ENCODE results near the gene BHLHE23.
A peak's percentile ranks its signal among the peaks of the same experiment; 100 is the strongest.

BHLHE23 gene

GRCh38 chr20:62986257-62986800, 20.4 kb downstream of the BHLHE23 start:
- no peak for DNase-seq

DNA sequence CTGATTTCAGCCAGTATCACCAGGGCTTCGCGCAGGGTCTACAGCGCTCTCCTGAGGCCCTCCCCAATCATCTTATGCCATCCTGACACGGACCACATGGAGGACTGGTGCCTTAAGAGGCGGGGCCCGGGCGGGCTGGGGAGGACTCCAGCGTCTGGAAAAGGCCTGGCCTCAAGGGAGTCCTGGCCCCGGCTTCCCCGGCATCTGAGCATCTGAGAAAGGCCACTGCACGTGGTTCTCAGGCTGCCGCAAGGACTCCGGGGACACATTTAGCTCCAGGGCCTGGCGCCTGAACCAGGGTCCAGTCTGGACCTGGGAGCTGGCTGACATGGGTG, 21.4 kb downstream of the BHLHE23 start:
- no peak for DNase-seq

GRCh38 chr20:62984666-62985443, 21.9 kb downstream of the BHLHE23 start:
- no peak for DNase-seq

DNA sequence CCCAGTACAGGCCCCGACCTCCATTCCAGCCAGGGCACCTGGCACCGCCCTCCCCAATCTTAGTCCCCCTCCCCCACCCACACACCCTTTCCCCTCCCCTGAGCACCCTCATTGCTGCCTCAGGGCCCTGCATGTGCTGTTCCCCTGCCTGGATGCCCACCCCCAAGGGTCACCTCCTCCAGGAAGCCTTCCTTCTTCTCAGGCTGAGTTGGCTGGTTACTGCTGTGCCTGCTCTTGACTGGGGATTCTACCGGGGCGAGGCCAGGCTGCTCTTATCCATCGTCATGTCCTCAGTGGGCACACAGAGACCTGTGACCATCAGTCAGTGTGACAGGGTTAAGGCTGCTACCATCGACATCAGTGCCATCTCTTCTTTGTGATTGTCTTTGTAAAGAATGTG, 23.6 kb downstream of the BHLHE23 start:
- no peak for DNase-seq

GRCh38 chr20:62982124-62983075, 24.4 kb downstream of the BHLHE23 start:
- DNase-seq = no peak

GRCh38 chr20:62980970-62981369, 25.8 kb downstream of the BHLHE23 start:
- peak; percentile 48 for DNase-seq

DNA sequence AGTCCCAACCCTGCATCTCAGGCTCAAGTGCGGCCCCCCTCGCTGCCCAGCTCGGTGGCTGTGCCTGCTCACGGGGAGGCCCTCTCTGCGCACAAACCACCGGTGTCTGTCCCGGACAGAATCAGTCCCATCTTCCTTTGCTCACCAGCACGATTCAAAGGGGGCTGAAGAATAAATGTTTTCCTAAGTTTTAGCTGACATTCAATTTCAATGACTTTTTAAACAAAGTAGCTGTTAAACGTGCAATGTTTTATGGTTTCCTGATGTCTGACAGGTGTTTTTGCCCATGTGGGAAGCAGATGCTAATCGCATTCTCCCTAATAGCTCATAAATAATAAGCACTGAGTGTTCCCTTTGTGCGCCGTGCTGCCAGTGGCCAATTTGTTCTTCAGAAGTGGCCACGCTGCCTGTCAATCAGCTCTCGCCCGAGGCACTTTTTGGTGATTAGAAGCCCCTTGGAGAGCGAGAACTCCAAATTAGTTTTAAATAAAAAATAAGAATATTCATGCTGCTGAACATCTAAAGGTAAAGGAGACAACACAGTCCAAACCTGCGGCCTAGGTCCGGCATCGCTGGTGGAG, 26.3 kb downstream of the BHLHE23 start:
- no peak for DNase-seq

DNA sequence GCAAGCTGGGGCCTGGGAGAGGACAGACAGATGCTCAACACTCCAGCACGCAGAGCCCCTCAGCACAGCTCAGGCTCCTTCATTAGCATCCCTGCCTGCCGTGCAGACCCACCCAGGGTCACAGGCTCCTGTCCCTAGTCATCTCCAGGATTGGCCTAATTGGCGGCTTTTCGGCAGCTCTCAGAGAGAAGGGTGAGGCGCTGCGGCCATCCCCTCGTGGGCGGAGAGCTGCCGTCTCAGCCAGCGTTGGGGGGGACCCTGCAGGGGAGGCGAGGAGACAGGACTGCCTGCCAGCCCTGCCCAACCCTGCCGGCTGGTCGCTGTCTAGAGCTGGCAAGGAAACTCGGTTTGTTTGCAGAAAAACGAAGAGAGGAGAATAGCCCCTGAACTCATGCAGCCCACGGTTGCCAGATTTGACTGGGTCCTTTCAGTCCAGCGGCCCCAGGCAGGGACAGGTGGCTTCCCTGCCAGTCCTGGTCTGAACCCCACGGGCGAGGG, 26.8 kb downstream of the BHLHE23 start:
- DNase-seq = no peak

DNA sequence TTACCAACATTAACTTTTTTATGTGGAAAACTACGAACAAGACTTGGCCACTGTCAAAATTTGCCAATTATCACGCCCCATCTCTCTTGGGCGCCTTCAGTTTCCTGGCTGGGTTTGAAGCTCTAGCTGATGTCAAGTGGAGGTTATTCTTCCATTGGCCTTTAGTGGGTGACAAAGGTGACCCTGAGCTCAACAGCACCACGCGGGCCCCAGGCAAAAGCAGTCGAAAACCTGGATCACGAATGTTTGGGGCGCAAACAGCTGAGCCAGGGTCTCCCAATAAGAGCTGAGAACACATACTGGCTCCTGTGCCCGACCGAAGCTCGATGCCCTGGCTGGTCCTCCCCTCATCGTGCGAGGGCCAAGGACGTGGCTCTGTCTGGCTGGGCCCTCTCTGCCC, 27.5 kb downstream of the BHLHE23 start:
- no peak for DNase-seq

DNA sequence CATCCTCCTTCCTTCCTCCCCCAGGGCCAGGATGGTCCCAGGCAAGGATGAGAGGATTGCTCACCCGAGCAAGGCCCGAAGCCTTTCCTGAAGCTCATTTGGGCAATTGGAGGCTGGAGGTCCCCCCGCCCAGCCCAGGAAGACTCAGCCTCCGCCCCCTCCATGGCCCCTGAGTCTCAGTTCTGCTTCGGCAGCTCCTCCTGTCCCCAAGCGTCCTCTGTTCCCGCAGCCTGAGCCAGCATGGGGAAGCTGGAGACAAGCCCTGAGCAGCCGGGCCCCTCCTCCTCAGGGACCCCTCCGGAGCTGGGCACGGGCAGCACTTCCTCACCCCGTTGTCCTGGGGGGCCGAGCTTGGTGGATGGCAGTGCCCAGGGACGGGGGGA, 28.2 kb downstream of the BHLHE23 start:
- DNase-seq = no peak

GRCh38 chr20:62977613-62978560, 28.9 kb downstream of the BHLHE23 start:
- DNase-seq = peak; percentile 86

- DNase-seq = no peak
These were observed 29.9 kb downstream of the BHLHE23 start for GRCh38 chr20:62976886-62977285.

GRCh38 chr20:62975812-62976508, 30.8 kb downstream of the BHLHE23 start:
- DNase-seq = no peak

DNA sequence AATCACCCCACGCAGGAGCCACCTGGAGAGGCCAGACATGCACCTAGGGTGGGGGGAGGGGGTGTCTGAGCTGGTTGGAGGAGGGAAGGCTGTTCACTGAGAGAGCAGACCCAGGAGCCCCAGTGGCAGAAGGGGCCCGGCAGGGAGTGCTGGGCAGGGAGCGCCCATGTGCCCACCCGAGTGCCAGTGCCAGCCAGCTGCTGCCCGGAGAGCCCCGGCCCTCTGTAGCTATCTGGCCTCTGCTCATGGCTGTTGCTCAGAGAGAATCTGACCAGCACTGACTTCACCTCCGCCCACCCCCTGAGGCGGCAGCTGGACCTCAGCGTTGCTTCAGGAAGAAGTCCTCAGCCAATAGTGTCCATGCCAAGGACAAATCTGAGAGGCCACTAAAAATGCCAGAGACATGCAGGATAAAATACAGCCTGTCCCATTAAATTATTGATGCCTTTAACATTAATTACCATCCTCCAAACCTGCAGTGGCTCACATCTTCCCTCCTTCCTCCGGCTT, 31.5 kb downstream of the BHLHE23 start:
- DNase-seq = no peak

DNA sequence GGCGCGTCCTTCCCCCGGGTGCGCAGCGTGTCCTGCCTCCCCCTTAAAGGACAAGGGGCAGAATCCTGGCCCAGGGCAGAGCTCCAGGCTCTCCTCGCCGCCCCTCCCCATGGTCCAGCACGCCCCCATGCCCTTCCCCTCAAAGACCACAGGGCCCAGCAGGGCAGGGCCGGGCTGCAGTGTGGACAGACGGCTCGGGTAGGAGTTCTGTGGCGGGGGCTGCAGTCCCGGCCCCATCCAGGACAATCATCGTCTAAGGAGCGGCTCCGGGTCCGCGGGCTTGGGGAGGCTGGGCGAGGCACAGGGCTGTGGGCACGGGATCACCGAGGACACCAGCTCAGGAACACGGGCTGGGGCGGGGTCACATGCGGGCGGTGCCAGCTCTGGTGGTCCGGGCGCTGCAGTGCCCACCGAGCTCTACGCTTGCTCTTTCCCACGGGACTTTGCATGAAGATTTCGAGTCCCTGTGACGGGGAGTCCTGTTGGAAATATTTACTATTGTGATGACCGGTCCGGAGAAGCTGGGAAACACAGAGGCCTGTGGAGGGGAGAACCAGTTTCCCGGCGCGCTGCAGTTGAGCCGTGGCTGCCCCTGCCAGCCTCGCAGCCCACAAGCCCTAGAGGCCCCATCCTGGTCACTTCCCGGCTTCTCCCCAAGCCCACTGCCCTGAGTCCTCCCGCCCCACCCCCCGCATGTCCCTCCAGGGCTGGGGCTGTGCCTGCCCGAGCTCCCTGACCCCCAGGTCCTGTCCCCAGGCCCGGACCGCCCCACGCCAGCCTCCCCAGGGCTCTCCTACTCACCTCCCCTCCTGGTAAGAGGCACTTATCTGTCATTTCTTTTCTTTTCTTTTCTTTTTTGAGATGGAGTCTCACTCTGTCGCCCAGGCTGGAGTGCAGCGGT, 33.7 kb downstream of the BHLHE23 start:
- DNase-seq = no peak

GRCh38 chr20:62971950-62972844, 34.6 kb downstream of the BHLHE23 start:
- peak; percentile 85 for DNase-seq

- DNase-seq = no peak
These were observed 35.4 kb downstream of the BHLHE23 start for GRCh38 chr20:62971211-62971949.
